ENCODE results near the gene GYG1. TPM values are rescaled to one million over a fixed set of nuclear protein-coding genes. Genes with fewer than 3 reads are reported as not detected.

GYG1 gene
- total and polyA plus RNA-seq, 2 of the 4 experiments (the other 2 are of a cell fraction): 48.4 to 90.3 TPM

GRCh38 chr3:149016242-149016641 lies 24.9 kb downstream of the GYG1 start:
- intact Hi-C loops (cut with micrococcal nuclease) (loop anchor here (5.0 kb wide), 1 partner anchor 59 kb away; no protein-coding TSS in a partner anchor), dilution Hi-C loops (cut with HindIII; ENCODE audit: low sequenced_read_pairs, unreplicated experiment) (no loop called here), in situ Hi-C loops (cut with MboI; ENCODE audit: low sequenced_read_pairs) (no loop called here)
- peak overlapping the region; percentile 100 for H2AK5ac ChIP-seq (ENCODE audit: low read depth, low read length)
- 100% methylated on average over 1 of the region's 2 CpGs; no CpG with 5 or more reads in 1 of the 2 experiments for WGBS, 2 experiments (ENCODE audit: extremely low coverage in 2 of 2, insufficient read length in 1 of 2)
- ChIA-PET POLR2A (ENCODE audit: unreplicated experiment) (no interaction called here), CTCF (interaction anchor here (1.4 kb wide), 1 partner anchor 53 kb away, joined by 3 read pairs; no protein-coding TSS in a partner anchor)
- peak overlapping the region; percentile 98; the same call in 2 of the 3 replicates for H2BK15ac ChIP-seq (ENCODE audit: low read depth, low read length)
- H4K91ac ChIP-seq (ENCODE audit: insufficient read depth, low read depth, low read length): peak overlapping the region; percentile 94
- H2BK20ac ChIP-seq (ENCODE audit: low read depth, low read length): peak overlapping the region; percentile 98
- peak overlapping the region; percentile 99 for H3K27ac ChIP-seq (ENCODE audit: insufficient read depth, low read length)
- H2AFZ ChIP-seq (replicated peaks; ENCODE audit: low read length, poor library complexity): no peak overlapping the region
- peak overlapping the region; percentile 79 to 91; a peak in 3 of 4 replicates for H4K8ac ChIP-seq (ENCODE audit: low read depth in 2 of 2, low read length in 2 of 2)
- no TSS peak for BruUV-seq (replicated peaks)
- peaks cover 28 to 70% of the 10 kb centered on the region in 2 experiments for H3K79me1 ChIP-seq (ENCODE audit: low read depth in 1 of 2, low read length in 2 of 2)
- TF ChIP-seq MXI1 (IDR thresholded peaks at IDR 0.05; ENCODE audit: borderline replicate concordance, low read depth, low read length) (no peak), USF2 (IDR thresholded peaks at IDR 0.05; ENCODE audit: low read depth, low read length) (no peak), NFE2L2 (IDR thresholded peaks at IDR 0.05; ENCODE audit: low read depth, low read length) (no peak), ELK1 (IDR thresholded peaks at IDR 0.05; ENCODE audit: borderline replicate concordance, low read depth, low read length) (no peak), MAZ (IDR thresholded peaks at IDR 0.05; ENCODE audit: borderline replicate concordance, low read depth, low read length) (no peak), RFX5 (IDR thresholded peaks at IDR 0.05; ENCODE audit: low read depth, low read length) (no peak), FOS (IDR thresholded peaks at IDR 0.05; ENCODE audit: low read depth, low read length) (no peak), POLR2A (IDR thresholded peaks at IDR 0.05; ENCODE audit: low read depth, low read length) (no peak), MAFK (IDR thresholded peaks at IDR 0.05; ENCODE audit: low read depth, low read length) (no peak), CEBPB (IDR thresholded peaks at IDR 0.05; ENCODE audit: low read depth, low read length) (no peak), SMC3 (IDR thresholded peaks at IDR 0.05; ENCODE audit: low read depth, low read length) (no peak), BHLHE40 (IDR thresholded peaks at IDR 0.05; ENCODE audit: low read depth, low read length) (no peak)
- H2AK9ac ChIP-seq (replicated peaks; ENCODE audit: low read depth, low read length, poor library complexity): peak overlapping the region; percentile 62
- H2BK120ac ChIP-seq (ENCODE audit: low read depth, low read length): peak overlapping the region; percentile 98
- peaks cover 42% of the 10 kb centered on the region for H3K9me1 ChIP-seq (ENCODE audit: insufficient read depth, low read length)
- no peaks in the 10 kb centered on the region for H3K9me3 ChIP-seq (ENCODE audit: control insufficient read depth, insufficient read depth, low read length)
- ATAC-seq (ENCODE audit: low read depth): no peak
- no peaks in the 10 kb centered on the region for H3K27me3 ChIP-seq (ENCODE audit: control insufficient read depth, insufficient read depth, low read length)
- peak overlapping the region; percentile 99 for H2BK5ac ChIP-seq (ENCODE audit: low read depth, low read length, poor library complexity, severe bottlenecking)
- H3K9ac ChIP-seq (ENCODE audit: low read depth, low read length): no peak overlapping the region
- peak overlapping the region; percentile 60; the same call in 1 of the 2 replicates for H3K4me2 ChIP-seq (ENCODE audit: low read depth, low read length)
- peak overlapping the region; percentile 94; the same call in 1 of the 2 replicates for H4K5ac ChIP-seq (ENCODE audit: low read depth, low read length)
- no peak for DNase-seq
- H3K36me3 ChIP-seq (ENCODE audit: control insufficient read depth, insufficient read depth, low read length): peaks cover 15% of the 10 kb centered on the region
- H3K56ac ChIP-seq (ENCODE audit: extremely low read depth, insufficient read depth, low read length): peak overlapping the region; percentile 63; the same call in 1 of the 2 replicates
- H3K4me1 ChIP-seq (ENCODE audit: control insufficient read depth, insufficient read depth, low read length): peaks cover 41% of the 10 kb centered on the region
- peak overlapping the region; percentile 96 for H3K23ac ChIP-seq (ENCODE audit: low read depth, low read length)
- H4K20me1 ChIP-seq (ENCODE audit: insufficient read depth, low read length): peaks cover 6% of the 10 kb centered on the region; the same call in 1 of the 2 replicates
- no peak overlapping the region for H3K4me3 ChIP-seq (ENCODE audit: insufficient read depth, low read depth, low read length)
- peak overlapping the region; percentile 92 for H3K14ac ChIP-seq (replicated peaks; ENCODE audit: low read depth, low read length)
- H3K18ac ChIP-seq (ENCODE audit: low read depth, low read length): peak overlapping the region; percentile 99
- peak overlapping the region; percentile 98 for H3K4ac ChIP-seq (ENCODE audit: low read depth, low read length)
